HG03066 (cell line): Measurements from ENCODE around the gene LANCL3.

Source experiments
- ATAC-seq: cut with Tn5 transposase; IDR thresholded peaks from one replicate; pipeline ENCODE4 v1.9.1; 2021; ENCODE audit warnings: low read depth; ENCODE audit not compliant: unreplicated experiment

The LANCL3 gene

DNA sequence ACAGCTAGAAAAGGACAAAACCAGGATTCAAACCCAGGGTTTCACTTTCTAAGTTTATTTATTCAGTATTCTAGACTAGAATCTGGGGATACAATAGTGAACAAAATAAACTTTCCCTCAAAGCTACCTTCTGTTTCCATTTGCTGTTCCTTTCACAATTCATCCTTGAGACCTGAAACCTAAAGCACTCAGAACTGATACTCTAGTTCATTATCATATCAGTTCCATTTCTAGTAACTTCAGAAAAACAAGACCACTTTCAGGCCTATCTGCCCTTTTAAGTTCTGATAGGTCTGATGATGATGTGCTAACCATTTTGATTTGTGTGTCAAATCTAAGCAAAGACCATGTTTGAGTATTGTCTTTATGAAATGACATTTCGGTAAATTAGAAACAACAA is 106.3 kb downstream of the LANCL3 start:
- ATAC-seq: no peak

DNA sequence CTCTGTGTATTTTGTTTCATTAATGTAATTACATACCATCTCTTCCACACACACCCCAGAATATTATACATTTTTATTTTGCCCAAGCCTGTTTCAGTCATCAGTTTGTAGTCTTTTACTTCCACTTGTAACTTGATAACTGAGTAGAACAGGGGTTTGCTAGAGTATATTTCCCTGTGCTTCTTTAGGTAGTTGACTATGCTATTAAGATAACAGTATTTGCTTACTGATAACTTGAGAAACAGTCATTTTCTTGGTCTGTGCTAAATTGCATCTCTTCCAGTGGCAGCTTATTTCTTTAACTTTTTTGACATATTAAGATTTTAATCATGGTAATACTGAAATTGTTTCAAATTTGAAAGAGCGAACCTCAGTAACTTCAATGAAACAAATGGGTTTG is 107.1 kb downstream of the LANCL3 start:
- no peak for ATAC-seq

DNA sequence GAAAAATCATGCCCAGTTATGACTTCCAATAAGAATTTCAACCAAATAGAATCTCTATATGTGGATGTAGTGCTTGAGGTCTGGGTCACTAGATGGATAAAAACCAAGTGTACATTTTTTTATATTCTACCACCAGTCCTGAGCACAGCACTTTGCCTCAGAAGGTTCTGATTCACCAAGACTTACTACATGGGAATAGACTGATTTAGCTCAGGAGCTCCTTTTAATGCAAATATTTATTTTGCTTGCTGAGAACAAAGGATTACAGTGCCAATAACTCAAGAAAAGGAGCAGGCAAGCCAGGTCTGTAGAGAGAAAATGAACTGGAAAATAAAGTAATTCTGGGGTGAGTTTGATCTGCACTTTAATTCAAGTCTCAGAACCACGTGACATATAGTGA is 107.8 kb downstream of the LANCL3 start:
- no peak for ATAC-seq

- ATAC-seq: no peak
Measured at GRCh38 chrX:37679888-37680287, 108.4 kb downstream of the LANCL3 start.

- ATAC-seq: no peak
Measured at GRCh38 chrX:37684426-37684825, 113.0 kb downstream of the LANCL3 start.

DNA sequence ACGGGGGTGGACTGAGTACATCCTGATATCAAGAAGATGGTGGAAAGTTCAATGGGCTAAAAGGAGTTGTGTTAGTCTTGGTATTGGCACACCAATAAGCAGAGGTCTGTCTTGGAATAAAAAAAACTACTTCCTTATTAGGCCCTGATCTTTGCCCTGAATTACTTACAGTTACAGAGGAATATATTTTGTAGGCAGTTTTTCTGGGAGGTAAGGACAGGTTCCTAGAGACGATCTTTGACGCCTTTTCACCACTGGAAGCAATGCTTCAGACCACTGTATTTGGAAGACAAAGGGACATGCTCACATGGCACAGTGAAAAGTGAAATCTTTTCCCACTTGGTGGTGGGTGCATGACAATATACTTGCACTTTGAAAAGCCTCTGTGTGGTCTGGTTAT is 113.5 kb downstream of the LANCL3 start:
- ATAC-seq: no peak

GRCh38 chrX:37685381-37686359 is 114.2 kb downstream of the LANCL3 start, which contains the start of gene XK:
Gene XK (plus strand): TSS chrX:37685791. CDS start chrX:37685962, 171 bp downstream.
- ATAC-seq: peak; percentile 76

DNA sequence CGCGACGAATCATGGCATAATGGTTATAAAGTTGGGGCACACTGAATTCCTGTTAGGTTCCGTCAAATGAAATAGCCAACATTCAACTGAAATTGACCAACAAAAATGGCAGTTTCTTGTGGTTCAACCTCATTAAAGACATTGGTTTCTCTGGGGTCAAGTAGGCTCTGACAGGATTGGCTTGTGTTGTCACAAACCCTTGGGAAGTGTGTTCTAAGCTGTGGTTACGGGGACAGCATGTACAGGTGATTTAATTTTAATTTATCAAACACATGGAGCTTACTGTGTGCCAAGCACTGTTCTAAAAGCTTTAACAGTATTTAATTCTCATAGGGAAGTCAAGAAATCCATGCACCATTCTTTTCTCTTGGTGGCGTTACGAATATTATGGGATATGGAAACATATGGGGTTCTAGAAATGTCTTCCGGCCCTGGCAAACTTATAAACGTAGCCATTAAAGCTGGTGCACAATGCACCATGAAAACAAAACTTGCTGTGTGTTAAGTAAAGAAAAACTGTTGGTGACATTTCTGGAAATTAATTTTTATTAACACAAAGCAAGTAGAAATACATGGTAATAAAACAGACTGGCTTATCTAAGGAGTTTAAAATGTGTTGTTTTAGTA is 115.0 kb downstream of the LANCL3 start:
- ATAC-seq: no peak

DNA sequence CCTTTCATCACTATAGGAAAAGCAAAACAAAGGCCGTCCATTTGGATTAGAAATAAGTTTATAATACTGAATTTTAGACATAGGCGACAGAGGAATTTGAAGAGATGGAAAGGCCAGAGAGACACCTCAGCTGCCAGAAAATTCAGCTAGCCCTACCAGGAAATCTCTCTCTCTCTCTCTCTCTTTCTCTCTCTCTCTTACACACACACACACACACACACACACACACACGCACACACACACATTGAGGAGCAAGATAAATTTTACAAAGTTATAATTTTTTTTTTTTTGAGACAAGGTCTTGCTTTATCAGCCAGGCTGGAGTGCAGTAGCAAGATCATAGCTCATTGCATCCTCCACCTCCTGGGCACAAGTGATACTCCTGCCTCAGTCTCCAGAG is 115.5 kb downstream of the LANCL3 start:
- no peak for ATAC-seq

GRCh38 chrX:37690119-37690518 is 118.7 kb downstream of the LANCL3 start:
- no peak for ATAC-seq

- no peak for ATAC-seq
Measured at GRCh38 chrX:37692918-37693317, 121.5 kb downstream of the LANCL3 start.

- no peak for ATAC-seq
Measured at GRCh38 chrX:37697169-37697760, 125.8 kb downstream of the LANCL3 start.

DNA sequence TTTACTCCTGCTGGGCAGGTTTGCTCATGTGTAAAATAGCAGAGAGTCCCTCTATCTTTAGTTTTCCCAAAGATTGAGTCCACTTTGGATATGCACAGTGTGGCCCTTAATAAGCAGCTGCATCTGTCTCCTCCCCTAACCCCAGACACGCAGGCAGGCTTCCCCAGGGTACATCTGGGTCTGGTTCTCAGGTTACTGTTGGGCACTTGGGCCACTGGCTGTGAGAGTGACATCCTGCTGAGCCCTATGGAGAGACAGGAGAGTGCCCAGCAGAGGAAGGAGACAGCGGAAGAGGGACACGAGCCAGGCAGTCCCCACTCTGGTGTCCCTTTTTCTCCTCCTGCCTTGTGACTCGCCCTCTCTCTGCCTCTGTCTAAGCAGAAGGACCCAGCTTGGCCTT is 130.1 kb downstream of the LANCL3 start:
- ATAC-seq: no peak

GRCh38 chrX:37711991-37712390 is 140.5 kb downstream of the LANCL3 start:
- ATAC-seq: no peak

DNA sequence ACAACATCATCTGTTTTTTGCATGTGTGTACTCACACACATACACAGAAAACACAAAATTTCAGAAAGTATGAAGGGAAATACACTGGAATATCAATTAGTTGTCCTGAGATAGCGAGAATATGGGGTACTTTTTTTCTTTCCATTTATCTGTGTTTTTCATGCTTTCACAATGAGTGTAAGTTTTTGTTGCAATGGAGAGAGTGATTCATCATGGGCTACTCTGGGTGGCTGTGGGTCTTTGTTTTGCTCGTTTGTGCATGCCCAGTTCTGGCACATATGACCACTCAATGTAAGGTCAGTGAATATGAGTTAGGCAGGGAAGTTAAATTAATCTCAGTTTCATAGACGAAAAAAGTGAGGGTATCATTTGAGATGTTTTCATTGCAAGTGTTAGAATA is 141.0 kb downstream of the LANCL3 start:
- no peak for ATAC-seq

DNA sequence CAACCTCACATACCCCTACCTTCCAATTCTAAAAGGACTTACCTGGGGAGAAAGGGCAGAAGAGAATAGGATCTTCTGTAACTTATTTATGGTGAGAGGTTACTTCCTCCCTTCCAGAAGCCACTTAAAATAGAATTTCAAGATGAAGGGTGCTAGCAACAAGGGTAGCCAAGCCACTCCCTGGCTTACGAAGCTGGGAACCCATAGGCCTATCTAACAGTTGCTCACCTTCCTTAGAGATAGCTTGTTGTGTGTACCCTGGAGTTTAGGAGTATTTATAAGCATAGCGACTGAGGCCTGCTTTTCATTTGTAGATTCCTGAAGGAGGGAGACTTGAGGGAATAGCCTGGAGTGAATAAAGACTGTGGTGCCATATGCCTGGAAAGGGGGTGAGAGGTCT is 143.0 kb downstream of the LANCL3 start:
- ATAC-seq: no peak

DNA sequence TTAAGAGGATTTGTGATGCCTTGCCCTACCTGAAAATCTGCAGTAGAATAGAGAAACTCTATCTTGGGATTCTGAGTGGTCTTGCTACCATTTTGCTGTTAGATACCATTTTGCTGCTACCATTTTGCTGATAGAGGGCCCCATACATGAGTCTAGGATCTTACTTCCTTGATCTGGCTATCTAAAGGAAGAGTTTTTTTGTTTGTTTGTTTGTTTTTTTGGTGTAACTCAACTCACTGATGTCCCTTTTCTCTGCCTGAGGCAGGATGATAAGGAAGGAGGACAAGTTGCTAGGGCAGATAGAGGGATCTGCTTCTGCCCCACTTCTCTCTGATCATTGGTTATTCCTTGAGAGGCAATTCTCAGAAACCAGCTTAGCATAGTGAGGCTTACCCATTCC is 145.1 kb downstream of the LANCL3 start:
- ATAC-seq: no peak

DNA sequence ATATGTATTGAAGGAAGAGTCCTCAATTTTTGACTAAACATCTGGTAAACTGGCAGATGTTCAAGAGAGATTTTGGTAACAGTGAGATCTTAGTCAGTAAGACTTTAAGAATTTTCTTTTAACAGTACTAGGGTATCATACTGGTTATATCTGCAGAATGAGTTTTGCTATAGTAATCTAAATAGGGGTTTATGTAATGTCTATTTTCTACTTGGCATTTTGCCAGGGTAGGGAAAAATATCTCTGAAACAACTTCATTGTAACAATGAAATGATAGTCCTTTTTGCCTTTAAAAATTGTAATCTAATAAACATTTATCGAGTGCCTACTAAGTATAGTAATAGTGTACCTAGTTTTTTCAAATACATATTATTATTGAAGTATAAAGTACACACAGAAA is 146.2 kb downstream of the LANCL3 start:
- no peak for ATAC-seq

DNA sequence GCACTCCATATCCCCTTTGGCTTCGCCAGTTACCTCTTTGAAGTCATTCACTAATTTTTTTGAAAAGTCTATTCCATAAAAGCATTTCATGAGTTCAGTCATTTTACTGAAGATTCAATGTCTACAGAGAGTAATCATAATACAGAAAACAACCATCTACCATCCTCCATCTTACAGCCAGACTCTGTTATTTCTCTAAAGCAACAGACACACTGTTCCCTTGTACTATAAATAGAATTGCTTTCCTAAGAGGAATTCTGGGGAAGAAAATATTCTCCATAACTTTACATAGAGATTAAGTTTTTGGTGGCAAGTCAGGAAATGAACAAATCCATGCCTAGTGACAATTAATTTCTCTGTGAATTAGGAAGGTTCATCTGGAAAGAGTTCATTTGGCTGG is 151.1 kb downstream of the LANCL3 start:
- ATAC-seq: no peak

GRCh38 chrX:37726346-37726745 is 154.9 kb downstream of the LANCL3 start:
- no peak for ATAC-seq
